ENCODE data around the gene NECTIN2.

- TF ChIP-seq CTCF (IDR thresholded peaks at IDR 0.05) (no peak), POLR2AphosphoS5 (IDR thresholded peaks at IDR 0.05) (no peak)
Measured at GRCh38 chr19:44876930-44877535, 30.9 kb downstream of the NECTIN2 start.

Measured in prostate gland (tissue), 2 donors.